Activated effector memory CD4-positive, alpha-beta T cell treated with anti-CD3 and anti-CD28 coated beads, Interleukin-2, amount 50 U/mL, for 16 hours (primary cell): ENCODE data around the gene CCDC192.

ENCODE experiments used
- DNase-seq: peaks from one replicate; pipeline ENCODE4 v3.0.0-alpha.2; 2020

The CCDC192 gene

GRCh38 chr5:127928053-127928452 lies 224.9 kb downstream of the CCDC192 start:
- DNase-seq, result no peak

GRCh38 chr5:127930311-127930710 lies 227.1 kb downstream of the CCDC192 start:
- DNase-seq, result no peak

GRCh38 chr5:127931396-127931795 lies 228.2 kb downstream of the CCDC192 start:
- no peak for DNase-seq

DNA sequence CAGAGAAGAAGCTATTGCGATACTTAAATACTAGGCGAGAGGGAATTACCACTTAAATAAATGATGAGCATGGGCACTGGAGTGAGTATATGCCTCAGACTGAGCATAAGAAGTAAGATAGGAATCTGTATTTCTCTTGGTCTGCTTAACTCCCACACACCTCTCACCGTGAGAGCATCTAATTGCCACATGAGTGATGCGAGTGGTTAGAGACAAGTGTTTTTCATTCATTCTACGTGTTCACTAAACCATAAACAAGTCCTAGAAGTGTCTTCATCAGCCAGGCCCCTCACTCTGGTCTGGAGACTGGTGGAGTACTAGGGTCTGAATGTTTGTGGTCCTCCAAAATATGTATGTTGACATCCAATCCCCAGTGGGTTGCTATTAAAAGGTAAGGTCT lies 230.2 kb downstream of the CCDC192 start:
- no peak for DNase-seq

- no peak for DNase-seq
These were observed 231.6 kb downstream of the CCDC192 start for GRCh38 chr5:127934791-127935256.

- no peak for DNase-seq
These were observed 232.2 kb downstream of the CCDC192 start for GRCh38 chr5:127935398-127935797.

DNA sequence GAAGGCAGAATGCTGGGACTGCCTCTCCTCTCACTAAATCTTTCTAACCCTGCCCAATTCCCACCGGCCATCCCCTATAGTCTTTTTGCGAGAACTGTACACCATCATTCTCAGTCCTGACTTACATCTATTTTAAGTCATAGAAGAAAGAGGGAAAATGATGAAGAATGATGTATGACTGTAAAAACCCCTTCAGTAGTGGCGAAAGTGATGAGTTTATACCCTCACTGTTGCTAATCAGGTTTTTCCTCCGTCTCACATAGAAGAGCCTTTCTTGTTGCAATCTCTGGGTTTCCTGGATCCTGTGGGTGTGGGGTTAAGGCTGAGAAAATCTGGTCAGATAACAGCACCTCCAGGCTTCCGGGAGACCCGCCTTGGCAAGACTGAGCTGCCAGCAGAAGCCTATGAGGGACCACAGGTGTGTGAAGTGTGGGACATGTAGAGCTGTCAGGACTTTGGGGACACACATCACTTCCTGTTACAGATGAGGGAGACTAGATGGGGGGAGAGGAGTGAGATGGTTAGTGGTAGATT lies 233.3 kb downstream of the CCDC192 start:
- no peak for DNase-seq

DNA sequence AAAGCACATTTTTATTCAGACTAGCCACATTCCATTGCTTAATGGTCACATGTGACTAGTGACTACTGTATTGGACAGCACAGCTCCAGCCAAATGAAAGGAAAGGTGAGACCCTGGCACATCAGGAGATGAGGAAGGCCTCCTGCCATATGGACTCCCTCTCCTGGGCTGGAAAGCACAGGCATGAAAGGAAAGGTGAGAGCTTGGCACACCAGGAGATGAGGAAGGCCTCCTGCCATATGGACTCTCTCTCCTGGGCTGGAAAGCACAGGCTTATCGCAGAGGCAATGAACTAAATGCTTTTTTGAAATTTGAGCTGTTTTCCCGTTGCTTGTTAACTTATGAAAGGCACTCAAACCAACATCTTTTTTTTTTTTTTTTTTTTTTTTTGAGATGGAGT lies 235.6 kb downstream of the CCDC192 start:
- no peak for DNase-seq

DNA sequence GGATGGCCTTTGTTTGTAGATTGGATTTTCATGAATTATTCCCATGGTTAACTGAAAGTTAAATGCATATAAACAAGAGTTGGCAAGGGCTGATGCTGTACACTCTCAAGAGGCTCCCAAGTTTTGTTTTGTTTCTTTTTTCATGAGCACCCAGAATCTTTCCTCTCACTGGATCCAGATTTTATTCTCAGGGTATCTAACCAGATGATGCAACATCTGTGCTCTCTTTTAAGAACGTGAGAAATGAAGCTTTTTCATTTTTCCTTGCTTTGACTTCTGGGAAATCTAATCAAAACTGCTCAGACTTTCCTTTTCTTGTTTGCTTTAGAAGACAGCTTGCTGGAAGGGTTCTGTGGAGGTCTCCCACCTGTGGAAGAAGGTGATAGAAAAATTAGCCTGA lies 237.7 kb downstream of the CCDC192 start:
- no peak for DNase-seq

GRCh38 chr5:127941646-127942045 lies 238.5 kb downstream of the CCDC192 start:
- no peak for DNase-seq

DNA sequence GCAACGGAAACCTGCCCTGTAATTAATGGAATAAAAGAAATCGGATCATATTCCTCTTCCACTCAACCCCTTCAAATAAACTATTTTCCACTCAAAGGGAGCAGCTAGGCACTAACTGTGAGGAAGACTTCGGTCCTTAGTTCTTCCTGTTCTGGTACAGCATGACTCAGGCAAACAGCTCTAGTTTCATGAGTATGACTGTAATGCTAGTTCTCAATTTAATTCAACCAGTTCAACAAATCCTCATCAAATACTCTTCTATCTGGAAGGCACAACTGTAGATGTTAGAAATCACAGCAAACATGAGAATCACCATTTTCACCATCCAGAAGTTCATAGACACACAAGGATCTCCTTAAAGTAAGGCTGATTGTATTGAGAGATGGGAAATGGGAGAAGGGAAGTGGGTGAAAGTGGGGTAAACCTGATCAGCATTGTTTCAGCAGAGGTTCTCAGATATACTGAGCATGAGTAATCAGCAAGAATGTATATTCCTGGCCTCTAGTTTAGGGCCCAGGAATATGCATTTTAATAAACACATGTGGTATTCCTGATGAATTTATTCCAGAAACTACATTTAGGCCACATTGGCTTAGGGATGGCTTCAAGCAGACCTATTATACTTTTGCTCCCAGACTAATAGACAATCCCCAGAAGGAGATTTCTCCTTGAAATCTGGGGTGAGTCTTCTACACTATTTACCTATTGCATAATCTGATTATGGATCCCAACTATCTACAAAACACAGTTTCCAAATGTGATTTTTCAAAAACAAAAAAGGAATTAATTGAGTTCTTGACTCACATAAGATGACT lies 239.3 kb downstream of the CCDC192 start:
- DNase-seq, result no peak

DNA sequence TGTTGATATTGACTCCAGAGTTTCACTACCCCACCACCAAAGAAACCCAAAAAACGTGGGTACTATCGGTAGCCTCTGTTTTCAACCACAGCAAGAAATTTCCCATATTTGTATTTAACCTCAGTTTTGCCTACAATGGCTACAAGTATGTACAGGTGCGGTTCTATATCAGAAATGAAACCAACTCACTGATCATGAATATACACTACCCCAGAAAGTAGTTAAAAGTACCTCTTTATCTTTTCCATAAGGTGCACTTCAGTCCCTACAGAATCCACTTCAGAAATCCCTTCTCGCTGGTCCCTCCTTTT lies 239.8 kb downstream of the CCDC192 start:
- DNase-seq, result no peak

DNA sequence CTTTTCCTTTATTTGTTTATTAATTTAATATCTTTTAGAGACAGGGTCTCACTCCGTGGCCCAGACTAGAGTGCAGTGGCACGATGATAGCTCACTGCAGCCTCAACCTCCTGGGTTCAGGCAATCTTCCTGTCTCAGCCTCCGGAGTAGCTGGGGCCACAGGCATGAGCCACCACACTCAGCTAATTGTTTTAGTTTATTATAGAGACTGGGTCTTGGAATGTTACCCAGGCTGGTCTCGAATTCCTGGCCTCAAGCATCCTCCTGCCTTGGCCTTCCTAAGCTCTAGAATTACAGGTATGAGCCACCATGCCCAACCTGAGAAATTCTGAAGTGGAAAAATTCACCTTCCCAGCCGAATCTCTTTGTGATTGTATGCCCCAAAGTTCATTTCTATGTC lies 240.9 kb downstream of the CCDC192 start:
- no peak for DNase-seq

DNA sequence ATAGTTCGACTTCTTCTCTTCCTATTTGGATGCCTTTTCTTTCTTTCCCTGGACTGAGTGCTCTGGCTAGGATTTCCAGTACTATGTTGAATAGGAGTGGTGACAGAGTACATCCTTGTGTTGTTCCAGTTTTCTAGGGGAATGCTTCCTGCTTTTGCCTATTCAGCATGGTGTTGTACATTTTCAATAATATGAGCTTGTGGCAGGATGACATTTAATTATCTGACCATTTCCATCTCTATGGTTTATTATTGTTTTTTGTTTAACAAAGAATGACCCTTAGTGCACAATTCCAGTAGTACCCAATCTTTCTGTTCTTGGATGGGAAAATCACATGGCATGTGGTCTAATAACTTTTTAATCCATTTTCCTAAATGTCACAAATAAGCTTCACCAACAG lies 244.8 kb downstream of the CCDC192 start:
- no peak for DNase-seq

- DNase-seq, result no peak
These were observed 247.7 kb downstream of the CCDC192 start for GRCh38 chr5:127950707-127951391.

DNA sequence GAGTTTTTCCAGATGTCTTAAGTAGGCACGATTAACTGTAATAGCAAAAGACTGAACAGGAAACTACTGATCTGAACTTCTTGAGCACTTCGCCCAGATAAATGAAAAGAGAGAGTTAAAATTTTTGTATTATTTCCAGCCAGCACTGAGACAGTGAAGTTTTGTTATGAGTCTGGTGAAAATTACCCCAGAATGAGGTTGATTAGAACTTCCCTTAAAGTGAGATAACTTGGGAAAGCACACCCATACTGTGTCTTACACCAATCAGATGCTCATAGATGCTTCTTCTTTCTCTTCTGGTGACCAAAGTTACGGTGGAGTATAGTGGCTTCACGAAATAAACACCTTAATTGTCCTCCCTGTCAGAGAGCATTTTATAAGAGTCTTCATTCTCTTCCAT lies 248.6 kb downstream of the CCDC192 start:
- DNase-seq, result no peak

DNA sequence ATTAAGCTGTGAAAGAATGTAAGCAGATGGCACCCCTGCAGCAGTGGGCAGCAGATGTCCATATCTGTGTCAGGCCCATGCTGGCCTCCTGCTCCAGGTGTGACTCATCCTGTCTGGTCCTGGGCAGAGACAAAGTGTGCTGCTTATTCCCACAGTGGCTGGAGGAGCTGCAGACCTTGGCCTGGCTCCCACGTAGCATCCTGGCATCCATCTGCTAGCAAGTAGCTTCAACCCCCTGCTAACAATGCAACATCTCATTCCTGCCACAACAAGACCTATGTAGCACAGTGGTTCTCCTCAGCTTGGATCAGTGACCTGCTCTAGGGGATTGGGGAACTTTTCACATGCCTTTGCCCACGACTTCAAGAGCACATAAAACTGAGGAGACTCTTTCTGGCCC lies 254.0 kb downstream of the CCDC192 start:
- DNase-seq, result no peak

DNA sequence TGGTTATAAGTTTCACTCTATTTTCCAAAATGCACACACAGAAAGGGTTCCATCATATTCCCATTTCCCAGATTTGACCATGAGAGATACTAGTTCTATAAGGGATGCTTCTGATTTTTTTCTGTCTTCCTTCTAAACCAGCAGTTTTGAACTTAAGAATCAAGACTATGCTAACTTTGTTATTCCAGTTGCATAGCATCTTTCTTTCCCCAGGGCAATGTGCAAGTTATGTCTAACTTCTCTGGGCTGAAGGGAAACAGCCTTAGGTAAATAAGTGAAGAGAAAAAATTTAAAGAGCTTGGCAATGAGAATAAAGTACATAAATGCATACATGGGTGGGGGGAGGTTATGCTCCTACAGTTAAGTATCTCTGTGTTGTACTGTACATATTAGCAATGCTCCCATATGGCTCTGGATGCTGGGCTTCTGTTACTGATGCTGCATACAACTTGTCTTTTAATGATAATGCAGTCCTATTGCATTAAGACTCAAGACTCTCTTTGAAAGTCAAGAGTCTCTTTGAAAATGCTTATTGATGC lies 254.6 kb downstream of the CCDC192 start:
- DNase-seq, result no peak

DNA sequence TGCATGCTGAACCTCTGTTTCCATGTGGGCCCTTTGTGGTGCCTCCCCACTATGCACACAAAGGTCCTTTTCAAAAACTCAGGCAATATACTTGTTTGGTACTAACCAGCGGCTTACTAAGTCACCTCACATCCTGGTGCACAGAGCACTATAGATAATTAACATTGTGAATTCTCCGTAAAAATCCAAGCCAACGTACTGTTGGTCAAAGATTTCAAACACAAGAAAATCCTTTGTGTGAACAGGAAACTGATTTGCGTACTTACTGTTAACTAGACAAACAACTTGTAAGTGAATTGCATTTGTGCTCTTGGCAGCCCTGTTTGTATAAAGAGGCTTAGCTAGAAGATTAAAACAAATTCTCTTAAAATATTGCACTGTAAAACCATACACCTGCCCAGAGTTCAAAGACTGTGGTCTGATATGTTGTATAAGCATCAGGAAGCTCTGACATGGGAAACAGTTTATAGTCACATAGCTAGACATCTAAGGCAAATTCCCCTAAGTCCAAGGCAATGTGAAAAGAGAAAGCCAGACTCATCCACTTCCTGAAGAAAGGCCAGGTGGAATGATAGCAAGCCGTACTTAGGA lies 255.3 kb downstream of the CCDC192 start:
- no peak for DNase-seq

DNA sequence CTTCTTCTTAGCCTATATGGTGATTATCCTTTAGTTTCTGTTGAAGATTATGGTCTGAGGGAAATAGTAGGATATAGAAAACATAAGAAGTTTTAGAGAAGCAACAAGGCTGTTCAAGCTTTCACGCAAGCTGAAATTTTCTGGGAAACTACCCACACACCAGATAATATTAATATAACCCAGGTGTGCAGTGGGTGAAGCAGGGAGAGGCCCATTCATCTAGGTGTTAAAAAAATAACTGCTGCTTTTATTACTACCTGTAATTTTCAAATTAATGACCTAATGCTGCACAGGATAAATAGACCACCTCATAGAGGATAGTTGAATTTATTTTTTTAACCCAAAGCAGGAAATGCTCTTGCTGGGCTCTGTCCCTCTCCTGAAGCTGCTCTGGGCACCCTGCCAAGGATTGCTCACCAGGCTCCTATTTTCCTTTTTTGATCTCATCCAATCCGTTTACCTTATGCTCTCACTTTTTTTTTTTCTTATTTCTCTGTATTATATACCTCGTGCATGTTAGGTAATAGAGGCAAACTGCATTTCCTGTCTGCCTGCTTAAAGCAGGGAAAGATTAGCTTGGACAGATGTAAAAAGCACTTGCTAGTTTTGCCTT lies 256.1 kb downstream of the CCDC192 start:
- no peak for DNase-seq

DNA sequence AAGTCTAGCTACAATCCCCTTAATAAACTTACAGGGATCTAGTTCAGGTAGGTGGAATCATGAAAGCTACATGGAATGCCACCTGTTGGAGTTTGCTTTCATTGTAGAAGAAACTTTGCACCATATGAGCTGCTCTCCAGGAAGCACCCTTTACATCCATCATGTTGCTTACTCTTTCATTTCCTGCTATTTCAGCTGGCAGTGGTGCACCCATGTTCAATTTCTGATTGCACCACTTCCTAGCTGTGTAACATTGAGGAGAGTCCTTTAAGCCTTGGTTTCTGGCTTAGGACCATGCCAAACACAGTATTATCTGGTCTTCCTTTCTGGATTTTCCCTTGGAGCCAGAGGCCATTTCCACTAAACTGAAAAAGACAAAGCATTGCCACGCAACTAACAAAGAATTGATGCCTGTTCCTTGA lies 257.1 kb downstream of the CCDC192 start:
- DNase-seq, result no peak

DNA sequence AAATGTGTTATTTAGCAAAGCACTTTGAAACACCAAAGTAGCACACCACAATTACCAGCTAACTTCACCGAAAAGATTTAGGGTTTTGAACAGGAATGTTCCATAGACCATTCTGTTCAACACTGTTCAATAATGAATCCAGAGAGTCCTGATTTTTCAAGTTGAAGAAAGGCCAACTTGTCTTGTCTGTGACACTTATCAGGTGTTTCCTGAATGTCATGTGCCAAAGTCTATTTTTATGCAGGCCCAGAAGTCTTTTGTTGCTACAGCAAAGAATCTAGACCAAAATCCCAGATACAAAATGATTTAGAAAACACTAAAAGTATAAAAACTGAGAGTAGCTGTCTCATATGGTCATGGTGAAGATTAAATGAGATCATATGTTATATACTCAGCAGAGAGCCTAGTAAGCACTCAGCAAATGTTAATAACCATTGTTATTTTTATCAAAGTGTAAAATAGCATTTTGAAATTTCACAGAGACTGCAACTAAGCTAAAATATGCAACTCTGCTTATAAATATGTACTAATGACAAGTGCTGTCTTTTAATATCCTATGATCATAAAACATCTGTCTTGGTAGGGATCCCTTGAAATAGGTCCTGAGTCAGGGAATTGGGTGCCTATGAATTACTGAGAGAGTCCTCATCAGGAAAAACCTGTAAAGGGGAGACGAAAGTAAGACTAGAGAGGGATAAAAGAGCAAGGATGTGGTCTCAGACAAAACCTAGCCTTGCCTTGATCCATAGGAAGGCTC lies 258.0 kb downstream of the CCDC192 start:
- DNase-seq, result no peak
